ENCODE data around the gene INTS4. TPM values are rescaled to one million over a fixed set of nuclear protein-coding genes. Genes with fewer than 3 reads are reported as not detected.
"Not testable (repeated sequence)": the region's sequence is repeated elsewhere in the genome, so short reads cannot be mapped to it uniquely, and the experiment has no call there.

Gene INTS4
- total RNA-seq, 1 experiment from 2014 or later, result 43.9 TPM

- intact Hi-C loops (cut with micrococcal nuclease; ENCODE audit: unreplicated experiment); H3K27ac Mint-ChIP-seq (ENCODE audit: unreplicated experiment); BruUV-seq (replicated peaks); H3K27me3 Mint-ChIP-seq (ENCODE audit: unreplicated experiment); H3K4me3 Mint-ChIP-seq (ENCODE audit: low read depth, unreplicated experiment); H3K9me3 Mint-ChIP-seq (ENCODE audit: low read depth, unreplicated experiment); CTCF ChIA-PET; H3K36me3 Mint-ChIP-seq (ENCODE audit: insufficient read depth, unreplicated experiment): not testable (repeated sequence)
- peaks cover 19% of the 10 kb centered on the region for H3K4me1 Mint-ChIP-seq (ENCODE audit: low read depth, unreplicated experiment)
- DNase-seq, result peak; percentile 34
These were observed 80.1 kb downstream of the INTS4 start for GRCh38 chr11:77914307-77914791.

DNA sequence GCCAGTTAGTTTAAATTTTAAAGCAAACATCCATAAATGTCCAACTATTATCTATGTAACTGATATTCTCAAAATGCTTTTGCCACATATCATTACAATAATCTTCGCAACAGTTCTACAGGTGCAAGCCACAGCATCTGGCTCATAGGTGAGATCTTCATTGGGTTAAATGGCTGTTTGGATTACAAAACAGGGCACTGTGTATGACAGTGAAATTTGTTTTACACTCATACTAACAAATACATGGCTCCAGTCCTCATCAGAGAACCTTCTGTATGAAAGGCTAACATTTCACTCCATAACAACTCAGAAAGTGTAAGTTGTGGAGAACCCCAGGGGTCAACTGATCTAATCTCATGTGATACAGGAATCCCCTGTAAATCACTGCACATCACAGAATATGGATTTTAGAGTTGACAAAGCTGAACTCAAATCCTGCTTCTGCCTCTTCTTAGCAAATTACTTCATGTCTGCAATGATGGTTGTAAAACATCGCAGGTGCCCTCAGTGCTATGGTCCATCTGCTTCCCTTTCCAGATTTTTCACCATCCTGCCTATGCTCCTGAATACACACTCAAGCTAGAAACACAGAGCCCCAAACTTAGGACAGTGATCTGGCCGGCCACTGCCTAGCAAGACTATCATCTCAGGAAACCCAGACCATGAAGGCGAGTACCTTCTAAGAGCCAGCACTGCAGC, 80.7 kb downstream of the INTS4 start:
- H3K27me3 Mint-ChIP-seq (ENCODE audit: unreplicated experiment); H3K36me3 Mint-ChIP-seq (ENCODE audit: insufficient read depth, unreplicated experiment); intact Hi-C loops (cut with micrococcal nuclease; ENCODE audit: unreplicated experiment); H3K27ac Mint-ChIP-seq (ENCODE audit: unreplicated experiment); BruUV-seq (replicated peaks); H3K9me3 Mint-ChIP-seq (ENCODE audit: low read depth, unreplicated experiment); DNase-seq; H3K4me3 Mint-ChIP-seq (ENCODE audit: low read depth, unreplicated experiment): not testable (repeated sequence)
- peaks cover 19% of the 10 kb centered on the region for H3K4me1 Mint-ChIP-seq (ENCODE audit: low read depth, unreplicated experiment)
- CTCF ChIA-PET, result interaction anchor here (0.7 kb wide), 1 partner anchor 20 kb away, joined by 5 read pairs; no protein-coding TSS in a partner anchor

DNA sequence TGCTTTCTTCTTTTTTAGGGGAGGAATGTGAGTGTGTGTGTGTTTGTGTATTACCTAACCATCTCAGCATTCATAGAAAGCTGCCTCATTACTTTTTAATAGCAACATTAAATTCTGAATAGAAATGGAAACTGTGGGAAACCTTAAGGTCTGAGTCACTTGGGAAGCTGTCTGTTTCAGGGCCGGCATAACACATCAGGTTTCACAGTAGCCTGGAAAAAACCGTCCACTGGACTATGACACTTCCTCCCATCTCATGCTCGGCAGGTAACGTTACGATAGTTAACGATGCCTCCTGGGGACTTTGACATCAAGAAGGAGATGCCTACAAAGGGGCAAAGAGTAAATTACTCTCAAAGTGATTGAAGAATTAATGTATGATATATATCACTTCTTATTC, 83.6 kb downstream of the INTS4 start:
- BruUV-seq (replicated peaks); H3K27me3 Mint-ChIP-seq (ENCODE audit: unreplicated experiment); H3K9me3 Mint-ChIP-seq (ENCODE audit: low read depth, unreplicated experiment); H3K4me3 Mint-ChIP-seq (ENCODE audit: low read depth, unreplicated experiment); DNase-seq; H3K27ac Mint-ChIP-seq (ENCODE audit: unreplicated experiment); CTCF ChIA-PET; H3K36me3 Mint-ChIP-seq (ENCODE audit: insufficient read depth, unreplicated experiment); intact Hi-C loops (cut with micrococcal nuclease; ENCODE audit: unreplicated experiment): not testable (repeated sequence)
- H3K4me1 Mint-ChIP-seq (ENCODE audit: low read depth, unreplicated experiment), result peaks cover 19% of the 10 kb centered on the region

- Mint-ChIP-seq H3K4me3 (ENCODE audit: low read depth, unreplicated experiment) (no peak overlapping the region), H3K27ac (ENCODE audit: unreplicated experiment) (no peak overlapping the region), H3K4me1 (ENCODE audit: low read depth, unreplicated experiment) (peaks cover 6% of the 10 kb centered on the region), H3K27me3 (ENCODE audit: unreplicated experiment) (no peaks in the 10 kb centered on the region), H3K9me3 (ENCODE audit: low read depth, unreplicated experiment) (no peaks in the 10 kb centered on the region), H3K36me3 (ENCODE audit: insufficient read depth, unreplicated experiment) (no peaks in the 10 kb centered on the region)
- CTCF ChIA-PET, result no interaction called here
- intact Hi-C loops (cut with micrococcal nuclease; ENCODE audit: unreplicated experiment), result no loop called here
- BruUV-seq (replicated peaks), result no TSS peak
- no peak for DNase-seq
- TF ChIP-seq, protein P1, sequence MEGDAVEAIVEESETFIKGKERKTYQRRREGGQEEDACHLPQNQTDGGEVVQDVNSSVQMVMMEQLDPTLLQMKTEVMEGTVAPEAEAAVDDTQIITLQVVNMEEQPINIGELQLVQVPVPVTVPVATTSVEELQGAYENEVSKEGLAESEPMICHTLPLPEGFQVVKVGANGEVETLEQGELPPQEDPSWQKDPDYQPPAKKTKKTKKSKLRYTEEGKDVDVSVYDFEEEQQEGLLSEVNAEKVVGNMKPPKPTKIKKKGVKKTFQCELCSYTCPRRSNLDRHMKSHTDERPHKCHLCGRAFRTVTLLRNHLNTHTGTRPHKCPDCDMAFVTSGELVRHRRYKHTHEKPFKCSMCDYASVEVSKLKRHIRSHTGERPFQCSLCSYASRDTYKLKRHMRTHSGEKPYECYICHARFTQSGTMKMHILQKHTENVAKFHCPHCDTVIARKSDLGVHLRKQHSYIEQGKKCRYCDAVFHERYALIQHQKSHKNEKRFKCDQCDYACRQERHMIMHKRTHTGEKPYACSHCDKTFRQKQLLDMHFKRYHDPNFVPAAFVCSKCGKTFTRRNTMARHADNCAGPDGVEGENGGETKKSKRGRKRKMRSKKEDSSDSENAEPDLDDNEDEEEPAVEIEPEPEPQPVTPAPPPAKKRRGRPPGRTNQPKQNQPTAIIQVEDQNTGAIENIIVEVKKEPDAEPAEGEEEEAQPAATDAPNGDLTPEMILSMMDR (IDR thresholded peaks at IDR 0.05; ENCODE audit: unreplicated experiment), result no peak
These were observed 85.2 kb downstream of the INTS4 start for GRCh38 chr11:77909277-77909676.

- Mint-ChIP-seq H3K4me3 (ENCODE audit: low read depth, unreplicated experiment) (no peak overlapping the region), H3K27ac (ENCODE audit: unreplicated experiment) (no peak overlapping the region), H3K9me3 (ENCODE audit: low read depth, unreplicated experiment) (no peaks in the 10 kb centered on the region), H3K27me3 (ENCODE audit: unreplicated experiment) (no peaks in the 10 kb centered on the region), H3K4me1 (ENCODE audit: low read depth, unreplicated experiment) (peaks cover 1% of the 10 kb centered on the region), H3K36me3 (ENCODE audit: insufficient read depth, unreplicated experiment) (no peaks in the 10 kb centered on the region)
- intact Hi-C loops (cut with micrococcal nuclease; ENCODE audit: unreplicated experiment), result no loop called here
- no TSS peak for BruUV-seq (replicated peaks)
- CTCF ChIA-PET, result no interaction called here
- TF ChIP-seq, protein P1 (IDR thresholded peaks at IDR 0.05; ENCODE audit: unreplicated experiment), result no peak
- DNase-seq, result no peak
These were observed 85.6 kb downstream of the INTS4 start for GRCh38 chr11:77908835-77909234.

DNA sequence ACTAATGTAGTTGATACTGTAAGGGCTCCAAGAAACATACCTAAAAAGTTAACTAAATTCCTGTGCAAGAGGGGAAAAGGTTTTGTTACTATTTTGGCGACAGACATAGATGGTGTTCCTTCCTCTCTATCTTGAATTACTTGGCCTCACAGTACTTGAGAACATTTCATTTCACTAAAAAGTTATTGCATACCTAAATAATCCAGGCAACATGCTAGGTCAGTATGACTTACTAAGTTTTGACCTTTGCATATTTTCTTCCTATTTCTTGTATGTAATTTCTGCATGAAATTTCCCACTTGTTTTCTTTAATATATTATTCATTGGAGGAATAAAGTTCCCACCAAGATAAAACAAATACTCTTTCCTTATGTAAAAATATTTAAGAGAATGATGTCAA, 99.5 kb downstream of the INTS4 start:
- H3K4me1 Mint-ChIP-seq (ENCODE audit: low read depth, unreplicated experiment); H3K27me3 Mint-ChIP-seq (ENCODE audit: unreplicated experiment); DNase-seq; H3K36me3 Mint-ChIP-seq (ENCODE audit: insufficient read depth, unreplicated experiment); BruUV-seq (replicated peaks); H3K4me3 Mint-ChIP-seq (ENCODE audit: low read depth, unreplicated experiment); H3K27ac Mint-ChIP-seq (ENCODE audit: unreplicated experiment); CTCF ChIA-PET; H3K9me3 Mint-ChIP-seq (ENCODE audit: low read depth, unreplicated experiment); intact Hi-C loops (cut with micrococcal nuclease; ENCODE audit: unreplicated experiment): not testable (repeated sequence)

GRCh38 chr11:77891703-77892102, 102.8 kb downstream of the INTS4 start:
- H3K27me3 Mint-ChIP-seq (ENCODE audit: unreplicated experiment); DNase-seq; H3K4me3 Mint-ChIP-seq (ENCODE audit: low read depth, unreplicated experiment); H3K4me1 Mint-ChIP-seq (ENCODE audit: low read depth, unreplicated experiment); H3K36me3 Mint-ChIP-seq (ENCODE audit: insufficient read depth, unreplicated experiment); BruUV-seq (replicated peaks); H3K27ac Mint-ChIP-seq (ENCODE audit: unreplicated experiment); H3K9me3 Mint-ChIP-seq (ENCODE audit: low read depth, unreplicated experiment); intact Hi-C loops (cut with micrococcal nuclease; ENCODE audit: unreplicated experiment); CTCF ChIA-PET: not testable (repeated sequence)

- not testable (repeated sequence) for H3K4me3 Mint-ChIP-seq (ENCODE audit: low read depth, unreplicated experiment); H3K4me1 Mint-ChIP-seq (ENCODE audit: low read depth, unreplicated experiment); DNase-seq
These were observed 103.2 kb downstream of the INTS4 start for GRCh38 chr11:77891256-77891655.

More at GRCh38 chr11:77891256-77891655, 103.2 kb downstream of the INTS4 start:
- H3K9me3 Mint-ChIP-seq (ENCODE audit: low read depth, unreplicated experiment); BruUV-seq (replicated peaks); H3K27ac Mint-ChIP-seq (ENCODE audit: unreplicated experiment); H3K27me3 Mint-ChIP-seq (ENCODE audit: unreplicated experiment); intact Hi-C loops (cut with micrococcal nuclease; ENCODE audit: unreplicated experiment); H3K36me3 Mint-ChIP-seq (ENCODE audit: insufficient read depth, unreplicated experiment); CTCF ChIA-PET: not testable (repeated sequence)
